HG02973 (cell line): ENCODE measurements around the gene KRT7.
"Not testable (repeated sequence)": the region's sequence is repeated elsewhere in the genome, so short reads cannot be mapped to it uniquely, and the experiment has no call there.

ENCODE experiments used
- ATAC-seq: cut with Tn5 transposase; IDR thresholded peaks from one replicate; pipeline ENCODE4 v1.9.1; 2021; ENCODE audit warnings: moderate library complexity; ENCODE audit not compliant: unreplicated experiment

Gene KRT7

DNA sequence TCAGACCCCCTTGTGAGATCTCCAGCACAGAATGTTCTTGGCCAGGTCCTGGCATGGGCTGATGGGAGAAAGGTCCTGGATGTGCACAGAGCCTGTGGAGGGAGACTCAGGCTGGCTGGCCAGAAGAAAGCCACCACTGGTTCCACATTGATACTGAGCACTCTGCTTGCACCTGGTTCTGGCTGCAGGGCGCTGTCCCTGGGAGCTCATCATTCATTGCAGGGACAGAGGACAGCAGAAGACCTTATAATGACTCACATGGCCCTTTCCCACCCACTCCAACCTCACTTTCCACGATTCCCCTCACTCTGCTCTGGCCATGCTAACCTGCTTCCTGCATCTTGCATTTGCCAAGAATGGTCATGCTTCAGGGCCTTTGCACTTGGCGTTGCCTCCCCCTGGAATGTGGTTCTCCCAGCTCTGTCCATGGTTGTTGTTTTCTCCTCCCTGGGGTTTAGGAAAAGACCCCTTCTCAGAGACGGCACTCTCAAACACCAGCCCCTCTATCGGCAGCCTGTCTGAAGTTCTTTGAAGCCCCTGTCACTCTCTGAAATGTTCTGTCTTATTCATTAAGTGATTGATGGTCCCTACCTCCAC, 10.3 kb downstream of the KRT7 start:
- no peak for ATAC-seq

GRCh38 chr12:52243856-52244614, 11.0 kb downstream of the KRT7 start:
- ATAC-seq: peak; percentile 87

GRCh38 chr12:52244615-52244994, 11.6 kb downstream of the KRT7 start:
- peak; percentile 10 for ATAC-seq

DNA sequence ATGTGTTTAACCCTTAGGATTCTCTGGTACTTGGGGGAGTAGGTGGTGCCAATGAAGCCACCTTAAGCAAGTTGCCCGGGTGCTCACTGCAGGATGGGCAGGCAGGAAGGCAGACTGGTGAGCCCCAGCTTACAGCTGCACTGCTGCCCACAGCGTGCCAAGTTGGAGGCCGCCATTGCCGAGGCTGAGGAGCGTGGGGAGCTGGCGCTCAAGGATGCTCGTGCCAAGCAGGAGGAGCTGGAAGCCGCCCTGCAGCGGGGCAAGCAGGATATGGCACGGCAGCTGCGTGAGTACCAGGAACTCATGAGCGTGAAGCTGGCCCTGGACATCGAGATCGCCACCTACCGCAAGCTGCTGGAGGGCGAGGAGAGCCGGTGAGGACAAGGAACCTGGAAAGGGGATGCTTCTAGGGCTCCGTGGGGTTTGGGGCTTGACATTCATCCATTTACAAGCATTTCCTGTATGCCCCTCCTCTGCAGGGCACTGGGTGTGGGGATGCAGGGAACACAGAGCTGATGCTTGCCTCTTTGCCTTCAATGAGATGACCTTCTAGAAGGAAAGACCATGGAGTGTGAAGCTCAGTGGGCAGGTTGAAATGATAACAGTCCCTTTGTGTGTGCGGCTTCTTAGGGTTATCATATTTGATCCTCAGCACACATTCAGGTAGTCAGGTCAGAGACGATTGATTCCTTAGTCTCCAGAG, 12.4 kb downstream of the KRT7 start:
- no peak for ATAC-seq

DNA sequence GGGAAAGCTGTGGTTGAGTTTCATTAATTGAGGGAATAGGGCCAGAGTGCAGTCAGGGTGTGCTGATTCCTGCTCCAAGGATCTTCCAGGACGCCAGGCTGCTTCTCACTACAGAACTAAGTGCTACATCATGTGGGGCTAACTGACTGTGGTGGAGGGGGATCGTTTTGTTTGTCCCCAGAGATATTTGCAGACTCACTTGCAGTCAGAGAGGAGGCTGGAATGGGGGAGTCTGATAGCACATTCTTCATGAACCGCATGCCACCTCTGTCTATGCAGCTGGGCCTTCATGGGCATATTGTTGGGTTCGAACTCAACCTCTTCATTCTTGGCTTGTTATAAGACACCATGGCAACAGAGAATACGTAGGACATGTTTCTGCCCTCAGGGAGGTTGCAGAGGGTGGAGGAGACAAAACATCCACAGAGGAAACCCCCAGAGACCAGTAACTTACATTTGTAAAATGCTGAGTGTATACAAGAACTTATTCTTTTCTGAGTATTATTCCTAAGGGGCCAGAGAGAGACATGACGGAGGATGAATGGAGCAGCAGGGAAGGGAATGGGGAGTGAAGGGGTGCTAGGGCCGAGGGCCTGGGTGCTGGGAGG, 13.0 kb downstream of the KRT7 start:
- no peak for ATAC-seq

DNA sequence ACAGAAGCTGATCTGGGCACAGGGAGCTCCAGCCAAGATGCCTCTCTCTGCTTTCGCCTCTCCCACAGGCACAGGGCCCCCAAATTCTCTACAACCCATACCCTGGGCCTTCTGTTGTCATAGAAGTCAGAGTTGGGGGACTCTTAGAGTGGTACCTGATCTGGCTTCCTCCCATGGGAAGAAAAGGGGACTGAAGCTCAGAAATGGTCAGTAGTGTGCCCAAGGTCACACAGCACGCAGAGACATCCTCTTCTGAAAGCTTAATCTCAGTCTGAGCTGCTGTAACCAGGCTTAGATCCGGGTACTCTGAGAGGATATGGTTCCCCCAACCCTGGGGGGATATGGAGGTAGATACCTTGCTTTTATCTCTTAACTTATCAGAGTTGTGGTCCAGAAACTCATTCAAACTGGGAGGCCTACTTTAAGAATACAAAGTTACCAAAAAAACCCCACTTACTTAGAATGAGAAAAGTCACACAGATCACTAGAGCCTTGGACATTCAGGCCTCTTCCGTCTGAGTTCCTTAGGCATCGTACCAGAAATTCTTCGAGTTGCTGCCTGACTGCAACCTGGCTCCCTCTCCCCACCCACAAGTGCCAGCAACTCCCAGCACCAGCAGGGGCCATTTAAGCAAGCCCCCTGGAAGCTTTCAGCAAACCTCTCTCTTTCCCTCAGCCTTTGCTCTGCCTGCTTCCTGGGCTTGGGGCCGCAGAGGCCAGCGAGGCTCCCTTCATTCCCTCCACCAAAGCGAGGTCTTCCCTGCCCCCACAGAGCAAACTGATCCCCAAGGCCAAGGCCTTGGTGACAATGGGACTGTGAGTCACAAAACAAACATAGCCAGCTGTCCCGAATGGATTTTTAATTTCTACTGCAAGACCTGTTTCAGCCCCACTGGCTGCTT, 13.9 kb downstream of the KRT7 start:
- no peak for ATAC-seq

- ATAC-seq: no peak
These were observed 14.8 kb downstream of the KRT7 start for GRCh38 chr12:52247622-52248540.

DNA sequence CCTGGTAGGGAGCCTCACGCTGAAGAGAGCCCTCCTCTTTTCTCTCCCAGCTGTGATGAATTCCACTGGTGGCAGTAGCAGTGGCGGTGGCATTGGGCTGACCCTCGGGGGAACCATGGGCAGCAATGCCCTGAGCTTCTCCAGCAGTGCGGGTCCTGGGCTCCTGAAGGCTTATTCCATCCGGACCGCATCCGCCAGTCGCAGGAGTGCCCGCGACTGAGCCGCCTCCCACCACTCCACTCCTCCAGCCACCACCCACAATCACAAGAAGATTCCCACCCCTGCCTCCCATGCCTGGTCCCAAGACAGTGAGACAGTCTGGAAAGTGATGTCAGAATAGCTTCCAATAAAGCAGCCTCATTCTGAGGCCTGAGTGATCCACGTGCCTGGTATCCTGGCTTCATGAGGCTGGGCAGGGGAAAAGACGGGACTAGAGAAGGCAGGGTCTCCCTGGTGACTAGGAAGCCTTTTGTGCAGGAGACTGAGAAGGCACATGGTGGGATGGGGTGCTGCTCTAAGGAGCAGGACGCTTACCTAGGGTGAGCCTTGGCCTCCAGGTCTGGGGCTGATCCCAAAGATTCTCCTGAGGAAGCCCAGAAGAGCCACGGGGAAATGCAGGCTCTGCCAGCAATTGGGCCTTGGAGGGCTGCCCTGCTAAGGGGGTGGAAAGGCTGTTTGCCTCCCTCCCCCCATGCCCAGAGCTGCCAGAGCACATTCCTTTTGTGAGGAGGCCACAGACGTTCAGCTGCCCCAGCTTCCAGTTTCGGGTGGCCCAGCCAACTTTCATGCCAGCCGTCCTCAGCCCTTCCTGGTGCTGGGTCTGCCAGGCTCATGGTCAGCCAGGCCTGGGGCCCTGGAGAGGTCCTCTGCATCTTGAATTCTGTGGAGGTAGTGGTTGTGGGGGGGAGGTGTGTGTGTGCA, 15.8 kb downstream of the KRT7 start:
- ATAC-seq: no peak

GRCh38 chr12:52249511-52250047, 16.5 kb downstream of the KRT7 start:
- no peak for ATAC-seq

GRCh38 chr12:52250048-52250990, 17.3 kb downstream of the KRT7 start:
- ATAC-seq: no peak

- no peak for ATAC-seq
These were observed 18.5 kb downstream of the KRT7 start for GRCh38 chr12:52251367-52252051.

DNA sequence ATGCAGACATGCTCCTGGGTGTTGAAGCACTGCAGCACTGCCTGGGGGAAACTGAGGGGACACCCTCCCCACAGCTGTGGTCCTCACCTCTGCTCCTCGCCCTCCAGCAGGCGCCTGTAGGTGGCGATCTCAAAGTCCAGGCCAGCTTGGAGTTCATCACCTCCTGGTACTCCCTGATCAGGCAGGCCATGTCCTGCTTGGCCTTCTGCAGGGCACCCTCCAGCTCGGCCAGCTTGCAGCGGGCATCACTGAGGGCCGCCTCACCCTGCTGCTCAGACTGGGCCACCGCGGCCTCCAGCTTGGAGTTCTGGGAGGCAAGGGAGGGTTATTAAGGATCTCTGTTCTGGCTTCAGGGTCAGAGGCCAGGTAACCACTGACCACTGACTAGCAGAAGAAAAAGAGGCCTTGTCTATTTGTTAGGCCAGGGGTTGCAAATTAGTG, 19.2 kb downstream of the KRT7 start:
- not testable (repeated sequence) for ATAC-seq

DNA sequence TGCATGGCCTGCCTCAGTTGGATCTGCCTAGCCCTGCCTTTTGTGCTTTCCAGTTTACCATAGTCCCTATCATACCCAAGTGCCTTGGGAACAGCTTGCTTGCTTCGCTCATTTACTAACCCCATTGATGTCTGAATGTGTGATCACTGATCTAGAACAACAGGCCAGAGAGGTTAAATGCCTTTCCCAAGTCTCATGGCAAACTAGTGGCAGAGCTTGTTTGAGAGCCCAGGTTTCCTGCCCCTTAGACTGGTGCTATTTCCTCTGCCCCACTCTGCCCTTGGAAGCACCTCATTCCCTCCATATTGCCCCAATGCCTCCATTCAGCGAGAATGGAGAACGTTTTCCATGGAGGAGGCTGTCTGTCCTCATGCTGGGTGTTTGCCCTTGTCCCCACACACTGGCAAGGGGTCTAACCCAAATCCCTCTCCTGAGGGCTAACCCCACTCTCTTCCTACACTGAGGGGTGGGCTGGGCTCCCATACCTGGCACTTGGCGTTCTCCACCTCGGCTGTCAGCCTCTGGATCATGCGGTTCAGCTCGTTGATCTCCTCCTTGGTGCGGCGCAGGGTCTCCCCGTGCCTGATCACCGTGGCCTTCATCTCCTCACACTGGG, 19.8 kb downstream of the KRT7 start:
- no peak for ATAC-seq

- no peak for ATAC-seq
These were observed 20.5 kb downstream of the KRT7 start for GRCh38 chr12:52253391-52254179.
